Sigmoid colon (tissue), 3 donors: Measurements from ENCODE around the gene ELMO3.

Experiments used
- CTCF ChIP-seq, 4 experiments: fragments of 450-650 bp in 3 of 4; fragments of 200-600 bp in 1 of 4; IDR thresholded peaks; one replicate each; pipeline ENCODE4 v1.5.1; 2016 to 2019; ENCODE audit warnings: antibody characterized with exemption in 4 of 4, mild to moderate bottlenecking in 3 of 4, moderate library complexity in 2 of 4
- POLR2A ChIP-seq, 2 donors: fragments of 450-650 bp; IDR thresholded peaks; one replicate each; pipeline ENCODE4 v1.6.1; 2016; ENCODE audit warnings: antibody characterized with exemption in 2 of 2, mild to moderate bottlenecking in 2 of 2, moderate library complexity in 2 of 2

GRCh38 chr16:67157892-67158635, 40.9 kb upstream of the ELMO3 start:
- no peak for TF ChIP-seq POLR2A (IDR thresholded peaks at IDR 0.05)
- no peak for TF ChIP-seq CTCF (IDR thresholded peaks at IDR 0.05)
